D341Med (cell line): Measurements from ENCODE around the gene LCLAT1.

Source experiments
- DNase-seq: peaks from one replicate; pipeline ENCODE4 v3.0.0; 2012; ENCODE audit warnings: low spot score

The LCLAT1 gene

DNA sequence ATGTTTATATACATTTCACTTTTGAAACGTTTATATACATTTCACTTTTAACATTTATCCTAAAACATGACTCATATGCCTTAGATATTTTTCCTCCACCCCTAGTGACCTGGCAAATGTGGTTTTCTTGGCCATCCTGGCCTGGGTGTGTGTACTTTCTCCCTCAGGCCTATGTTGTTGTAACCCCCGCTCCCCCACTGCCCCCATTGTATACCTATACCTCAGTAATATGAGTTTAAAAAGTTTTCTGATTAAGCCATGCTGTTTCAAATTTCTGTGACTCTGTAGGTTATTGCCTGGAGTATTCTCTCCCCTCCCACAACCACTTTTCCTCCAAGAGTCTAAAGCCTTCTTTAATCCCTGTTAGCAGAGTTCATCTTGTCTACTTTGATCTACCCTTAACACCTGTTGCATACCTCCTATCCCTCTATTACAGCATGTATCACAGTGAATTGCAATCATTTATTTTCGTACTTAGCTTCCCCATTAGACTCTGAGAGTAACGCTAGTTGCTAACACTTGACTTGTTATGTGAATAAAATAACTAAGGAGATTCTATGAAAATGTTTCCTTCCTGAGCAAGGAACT is 67.9 kb downstream of the LCLAT1 start:
- DNase-seq, result no peak

DNA sequence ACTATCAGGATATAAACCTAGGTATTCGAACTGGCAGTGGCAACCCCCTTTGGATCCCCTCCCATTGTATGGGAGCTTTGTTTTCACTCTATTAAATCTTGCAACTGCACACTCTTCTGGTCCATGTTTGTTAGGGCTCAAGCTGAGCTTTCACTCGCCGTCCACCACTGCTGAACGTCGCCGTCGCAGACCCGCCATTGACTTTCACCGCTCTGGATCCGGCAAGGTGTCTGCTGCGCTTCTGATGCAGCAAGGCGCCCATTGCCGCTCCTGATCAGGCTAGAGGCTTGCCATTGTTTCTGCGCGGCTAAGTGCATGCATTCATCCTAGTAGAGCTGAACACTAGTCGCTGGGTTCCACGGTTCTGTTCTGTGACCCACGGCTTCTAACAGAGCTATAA is 69.1 kb downstream of the LCLAT1 start:
- no peak for DNase-seq

DNA sequence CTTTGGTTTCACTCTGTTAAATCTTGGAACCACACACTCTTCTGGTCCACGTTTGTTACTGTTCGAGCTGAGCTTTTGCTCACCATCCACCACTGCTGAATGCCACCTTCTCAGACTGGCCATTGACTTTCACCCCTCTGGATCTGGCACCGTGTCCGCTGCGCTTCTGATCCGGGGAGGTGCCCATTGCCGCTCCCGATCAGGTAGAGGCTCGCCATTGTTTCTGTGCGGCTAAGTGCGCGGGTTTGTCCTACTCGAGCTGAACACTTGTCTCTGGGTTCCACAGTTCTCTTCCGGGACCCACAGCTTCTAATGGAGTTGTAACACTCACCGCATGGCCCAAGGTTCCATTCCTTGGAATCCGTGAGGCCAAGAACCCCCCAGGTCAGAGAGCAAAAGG is 72.8 kb downstream of the LCLAT1 start:
- DNase-seq, result no peak

DNA sequence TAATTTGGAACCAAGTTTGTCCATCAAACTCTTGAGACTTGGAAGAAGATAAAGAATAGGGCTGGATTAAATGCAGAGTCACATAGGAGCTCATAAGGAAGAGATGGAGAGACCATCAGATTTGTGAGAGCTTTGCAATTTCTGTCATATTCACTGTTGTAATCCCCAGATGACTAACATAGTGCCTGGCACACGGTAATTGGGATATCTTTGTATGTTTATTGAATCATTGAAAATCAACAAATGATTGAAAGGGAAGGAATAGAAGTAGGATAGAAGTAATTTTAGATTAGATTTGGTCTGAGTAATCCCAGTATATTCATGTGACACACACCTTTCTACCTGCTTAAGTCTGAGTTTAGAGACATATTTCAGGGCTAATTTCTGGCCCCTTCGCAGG is 75.4 kb downstream of the LCLAT1 start:
- DNase-seq, result no peak

DNA sequence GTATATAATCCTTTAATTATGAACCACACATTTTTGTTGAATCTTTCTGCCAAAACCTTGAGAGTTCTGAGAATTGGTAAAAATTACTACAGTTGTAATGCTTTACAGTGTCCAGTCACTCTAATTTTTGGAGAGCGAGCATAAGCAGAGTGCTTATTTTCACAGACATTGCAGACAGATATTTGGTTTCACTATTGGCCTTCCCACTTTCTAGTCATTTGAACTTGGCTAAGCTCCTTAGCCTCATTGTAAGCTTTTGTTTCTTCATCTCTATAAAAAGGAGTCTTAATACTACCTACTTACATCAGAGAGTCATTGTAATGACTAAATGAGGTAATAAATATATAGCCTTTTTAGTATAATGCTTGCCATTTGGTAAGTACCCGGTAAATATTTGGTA is 80.4 kb downstream of the LCLAT1 start:
- DNase-seq, result no peak

DNA sequence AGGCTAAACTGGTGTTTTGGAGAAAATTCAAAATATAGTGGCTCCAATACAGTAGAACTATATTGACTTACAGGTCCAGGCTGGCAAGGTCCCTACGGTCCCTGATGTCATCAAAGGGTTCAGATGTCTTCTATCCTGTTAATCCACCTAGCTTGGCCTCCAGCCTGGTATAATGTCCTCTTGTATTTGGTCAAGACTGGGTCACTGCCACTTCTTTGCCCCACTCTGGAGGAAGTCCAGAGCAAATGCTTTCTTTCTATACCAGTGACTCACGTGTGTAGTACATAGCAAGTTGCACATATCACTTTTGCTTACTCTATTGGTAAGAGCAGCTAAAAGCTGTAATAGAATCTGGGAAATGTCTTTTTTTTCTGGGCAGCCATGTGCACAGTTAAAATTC is 80.8 kb downstream of the LCLAT1 start:
- no peak for DNase-seq

DNA sequence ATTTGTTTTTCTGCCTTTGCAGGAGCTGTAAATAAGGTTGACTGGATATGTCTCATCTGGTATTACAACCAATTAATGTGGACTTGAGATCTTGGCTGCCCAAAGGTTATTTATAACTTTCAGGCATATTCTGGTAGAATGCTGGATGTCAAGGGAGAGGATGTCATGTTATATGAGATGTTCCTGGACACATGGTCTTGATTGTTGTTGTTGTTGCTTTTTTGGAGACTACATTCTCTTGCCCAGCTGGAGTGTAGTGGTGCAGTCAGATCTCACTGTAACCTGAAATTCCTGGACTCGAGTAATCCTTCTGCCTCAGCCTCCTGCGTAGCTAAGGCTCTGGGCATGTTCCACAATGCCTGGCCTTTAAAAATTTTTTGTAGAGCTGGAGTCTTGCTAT is 83.3 kb downstream of the LCLAT1 start:
- no peak for DNase-seq

DNA sequence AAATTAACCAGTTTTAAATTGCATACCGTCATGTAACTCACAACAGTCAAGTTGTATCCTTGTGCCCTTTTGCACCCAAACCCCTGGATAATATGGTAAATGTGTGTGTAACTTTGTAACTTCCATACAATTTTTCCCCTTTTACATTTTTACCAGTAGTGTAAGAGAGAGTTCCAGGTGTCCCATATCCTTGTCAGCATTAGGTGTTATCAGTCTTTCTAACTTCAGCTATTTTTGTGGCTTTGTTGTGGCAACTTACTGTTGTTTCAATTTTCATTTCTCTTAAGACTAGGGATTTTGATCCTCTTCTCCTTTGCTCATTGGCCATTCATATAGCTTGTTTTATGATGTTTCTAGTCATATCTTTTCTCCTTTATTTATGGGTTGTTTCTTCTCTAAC is 94.6 kb downstream of the LCLAT1 start:
- DNase-seq, result no peak

DNA sequence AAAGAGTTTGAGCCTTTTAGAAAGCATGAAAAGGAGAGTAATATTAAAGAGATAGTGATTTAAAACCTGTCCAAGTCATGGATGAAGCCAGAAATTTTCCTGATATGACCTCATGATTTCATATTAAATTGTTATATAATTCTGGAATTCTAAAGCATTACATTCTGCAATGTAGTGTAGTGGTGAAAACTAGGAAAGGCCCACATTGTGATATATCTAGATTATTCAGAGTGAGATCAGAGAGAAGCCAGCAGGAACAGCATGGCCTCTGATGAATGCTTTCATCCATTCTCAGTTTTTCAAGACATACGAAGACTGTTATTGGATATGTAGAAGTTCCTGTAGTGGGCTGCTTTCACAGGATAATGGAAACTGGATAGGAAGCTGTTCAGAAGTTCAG is 98.8 kb downstream of the LCLAT1 start:
- no peak for DNase-seq

DNA sequence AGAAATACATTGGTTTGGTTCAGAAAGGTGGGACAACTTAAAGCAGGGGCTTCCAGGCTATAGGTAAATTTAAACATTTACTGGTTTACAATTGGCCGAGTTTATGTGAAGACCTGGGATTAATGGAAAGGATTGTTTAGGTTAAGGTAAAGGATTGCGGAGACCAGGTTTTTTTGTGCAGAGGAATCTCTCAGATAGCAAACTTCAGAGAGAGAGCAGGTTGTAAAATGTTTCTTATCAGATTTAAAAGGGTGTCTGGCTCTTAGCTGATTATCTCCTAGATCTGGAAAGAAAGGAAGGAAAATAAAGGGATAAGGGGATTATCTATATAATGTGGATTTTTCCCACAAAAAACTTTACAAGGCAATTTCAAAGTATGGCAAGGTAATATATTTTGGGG is 101.3 kb downstream of the LCLAT1 start:
- DNase-seq, result no peak

DNA sequence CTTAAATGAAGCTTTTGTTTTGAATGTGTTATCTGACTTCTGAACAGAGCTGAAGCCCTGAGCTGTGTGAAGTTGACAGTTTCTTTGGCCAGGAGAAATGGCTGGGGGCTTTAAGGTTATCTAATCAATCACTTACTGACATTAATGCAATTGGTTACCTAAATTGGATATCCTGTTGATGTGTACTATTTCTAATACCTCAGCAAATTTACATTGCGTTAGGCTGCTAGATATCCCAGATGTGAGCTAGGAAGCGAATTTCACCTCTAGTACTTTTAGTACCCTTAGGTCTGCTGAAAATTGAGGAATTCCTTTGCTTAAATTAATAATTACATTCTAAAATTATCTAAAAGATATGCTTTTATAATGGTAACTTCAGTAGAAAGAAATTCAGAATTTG is 102.0 kb downstream of the LCLAT1 start:
- DNase-seq, result no peak

DNA sequence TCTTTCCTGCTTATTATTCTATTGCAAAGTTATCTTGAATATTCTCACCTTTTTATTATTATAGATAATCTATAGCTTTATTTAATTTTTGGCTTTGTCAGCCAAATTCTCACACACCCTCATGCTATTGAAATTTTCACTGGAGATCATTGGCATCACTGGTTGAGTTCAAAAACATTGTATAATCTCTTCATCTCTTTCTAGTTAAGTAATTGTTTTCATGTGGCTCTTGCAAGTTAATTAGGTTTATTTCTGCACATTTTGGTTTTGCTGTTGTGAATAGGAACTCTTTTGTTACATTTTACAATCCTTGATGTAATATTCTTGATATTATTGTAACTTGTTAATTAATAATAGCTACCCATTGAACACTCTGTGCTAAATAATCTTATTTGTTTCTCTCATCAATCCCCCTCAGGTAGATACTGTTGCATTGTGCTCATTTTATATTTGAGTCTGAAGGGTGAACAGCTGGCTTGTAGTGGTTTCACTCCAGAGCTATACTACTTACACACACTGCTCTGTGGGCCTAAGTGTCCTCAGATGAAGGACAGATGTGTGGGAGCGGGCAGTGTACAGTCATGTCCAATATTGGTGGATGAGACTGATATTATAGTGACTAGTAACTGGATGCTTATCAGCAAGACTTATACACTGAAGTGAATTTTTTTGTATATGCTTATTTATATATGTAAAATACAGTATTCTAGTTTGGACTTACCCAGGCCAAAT is 112.7 kb downstream of the LCLAT1 start:
- no peak for DNase-seq

DNA sequence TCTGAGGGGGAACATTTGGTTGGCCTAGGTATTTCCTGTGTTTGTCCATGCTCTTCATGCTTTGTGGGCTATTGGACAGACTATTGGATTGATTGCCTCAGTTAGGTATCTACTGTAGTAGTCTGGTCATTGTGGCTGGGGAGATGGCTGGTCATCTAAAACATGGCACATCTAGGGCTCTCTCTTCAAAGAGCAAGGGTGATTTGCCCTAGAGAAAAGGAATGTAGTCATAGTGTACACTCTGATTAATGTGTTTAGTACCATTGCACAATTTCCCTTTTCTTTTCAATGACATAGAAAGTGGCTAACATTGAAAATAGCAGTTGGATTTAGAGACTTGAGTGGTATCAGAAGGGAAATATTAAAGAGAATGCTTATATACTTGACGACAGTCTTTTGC is 114.3 kb downstream of the LCLAT1 start:
- DNase-seq, result no peak

DNA sequence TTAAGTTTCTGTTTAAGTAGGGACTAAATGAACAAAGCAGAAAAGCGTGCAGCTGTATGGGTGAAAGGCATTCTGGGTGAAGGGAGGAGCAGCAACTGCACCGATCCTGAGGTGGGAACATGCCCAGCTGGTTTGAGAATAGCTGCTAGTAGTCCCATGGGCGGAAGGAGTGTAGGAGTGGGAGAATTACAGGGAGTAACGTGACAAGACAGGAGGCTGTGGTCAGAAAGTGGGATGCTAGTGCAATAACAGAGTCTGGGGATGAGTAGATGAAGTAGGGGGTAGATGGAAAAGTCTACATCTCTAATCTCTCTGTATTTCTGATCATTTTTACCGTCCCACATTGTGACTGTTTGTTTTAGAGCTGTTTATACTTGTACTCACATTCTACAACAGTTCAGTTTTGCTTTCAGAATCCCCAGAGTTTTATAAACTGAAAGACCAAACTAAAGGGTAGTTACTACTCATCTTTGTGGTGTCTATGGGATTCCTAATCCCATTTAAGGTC is 118.9 kb downstream of the LCLAT1 start:
- no peak for DNase-seq

DNA sequence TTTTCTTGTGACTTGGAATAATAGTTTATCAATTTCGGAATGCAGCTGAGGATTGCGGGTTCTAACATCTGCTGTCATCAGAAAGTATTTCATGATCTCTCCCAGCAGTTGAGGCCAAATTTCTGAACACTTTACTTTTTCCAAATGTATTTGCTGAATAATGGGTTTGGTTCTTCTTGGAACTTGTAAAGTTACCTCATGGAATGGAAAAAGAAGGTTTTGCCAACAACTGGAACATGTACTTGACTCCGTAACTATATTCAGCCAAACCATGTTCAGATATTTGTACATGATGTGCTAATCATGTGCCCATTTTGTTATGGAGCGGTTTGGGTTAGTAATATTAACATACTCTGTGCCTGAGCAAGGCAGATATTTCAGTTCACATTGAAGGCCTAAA is 119.6 kb downstream of the LCLAT1 start:
- DNase-seq, result no peak

DNA sequence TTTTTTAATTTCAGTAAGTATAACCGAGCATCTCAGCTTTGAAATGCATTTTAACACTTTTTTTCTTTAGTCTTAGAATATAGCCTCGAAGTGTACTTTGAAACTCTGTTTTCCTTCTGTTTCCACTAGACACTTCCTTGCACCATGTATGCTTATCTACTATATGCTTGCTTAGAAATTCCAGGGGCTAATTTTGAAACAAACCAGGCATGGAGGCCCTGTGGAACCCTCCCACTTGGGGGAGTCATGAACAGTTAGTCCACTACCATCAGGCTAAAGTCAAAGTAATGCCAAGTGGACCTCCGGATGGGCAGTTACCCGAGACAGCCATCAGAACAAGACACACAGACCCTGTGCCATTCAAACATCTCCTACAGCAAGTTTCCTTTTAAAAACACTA is 120.3 kb downstream of the LCLAT1 start:
- no peak for DNase-seq

DNA sequence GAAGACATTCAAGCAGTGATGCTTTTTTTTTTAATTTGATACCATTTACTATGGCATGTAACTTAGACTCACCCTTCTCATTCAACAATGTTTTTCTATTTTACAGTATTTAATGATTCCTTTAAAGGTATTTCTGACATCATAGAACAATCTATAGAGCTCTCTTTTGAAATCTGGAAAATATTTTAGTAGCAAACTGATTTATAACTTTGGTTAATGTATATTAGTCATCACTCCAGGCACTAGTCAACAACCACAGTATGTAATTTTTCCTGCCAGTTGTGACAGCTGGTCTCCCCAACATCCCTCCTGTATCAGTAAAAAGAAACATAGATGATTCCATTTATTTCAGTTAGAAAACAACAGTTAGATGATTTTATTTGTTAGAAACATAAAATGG is 122.9 kb downstream of the LCLAT1 start:
- no peak for DNase-seq

DNA sequence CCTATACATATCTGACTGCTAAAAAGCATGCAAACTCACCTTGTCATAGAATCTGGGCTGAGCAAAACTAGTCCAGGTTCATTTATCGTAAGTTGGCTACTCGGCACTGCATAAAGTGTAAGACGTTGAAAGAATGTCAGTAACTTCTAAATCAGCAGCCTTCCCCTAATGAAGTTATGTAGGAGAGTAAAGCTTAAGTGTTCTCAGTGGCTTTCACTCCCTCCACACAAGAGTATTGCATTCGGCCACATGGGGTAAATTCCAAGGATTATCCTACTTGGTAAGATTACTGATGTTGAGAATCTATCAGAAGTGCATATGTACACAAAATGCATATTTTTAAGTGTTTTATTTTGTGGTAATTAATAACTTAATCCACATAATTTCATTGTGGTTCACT is 130.1 kb downstream of the LCLAT1 start:
- no peak for DNase-seq

DNA sequence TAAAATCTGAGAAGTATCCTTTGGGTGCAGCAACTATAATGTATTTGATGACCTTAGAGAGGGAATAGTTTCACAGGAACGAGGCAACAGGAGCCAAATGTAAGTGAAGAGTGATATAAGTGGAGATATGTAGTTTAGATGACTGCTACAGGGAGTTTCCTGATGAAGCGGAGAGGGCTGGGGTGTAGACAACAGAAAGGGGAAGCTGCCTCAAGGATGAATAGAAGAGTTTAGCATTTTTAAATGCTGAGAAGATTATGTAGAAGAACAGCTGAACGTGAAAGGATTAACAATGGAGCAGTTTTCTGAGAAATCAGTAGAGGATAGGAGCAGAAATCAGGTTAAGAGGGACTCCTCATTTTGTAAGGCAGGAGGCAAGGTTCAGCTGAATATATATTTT is 133.3 kb downstream of the LCLAT1 start:
- DNase-seq, result no peak

DNA sequence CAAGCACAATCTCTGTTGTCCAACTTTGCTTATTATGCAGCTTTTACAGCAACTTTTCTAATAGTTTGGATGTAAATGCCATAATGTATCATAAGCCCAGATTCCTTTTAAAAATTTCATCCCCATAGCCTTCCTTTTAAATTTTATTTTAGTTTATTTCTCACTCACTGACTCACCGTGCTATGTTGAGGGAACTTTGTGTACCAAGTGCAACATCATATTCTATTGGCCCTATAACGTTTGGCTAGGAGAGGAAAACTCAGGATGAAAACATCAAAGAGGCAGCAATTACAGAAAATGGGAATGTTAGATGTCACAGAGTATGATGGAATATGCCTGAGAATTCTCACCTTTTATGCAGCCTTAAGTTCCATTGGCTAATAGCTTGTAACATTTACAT is 135.5 kb downstream of the LCLAT1 start:
- DNase-seq, result no peak

DNA sequence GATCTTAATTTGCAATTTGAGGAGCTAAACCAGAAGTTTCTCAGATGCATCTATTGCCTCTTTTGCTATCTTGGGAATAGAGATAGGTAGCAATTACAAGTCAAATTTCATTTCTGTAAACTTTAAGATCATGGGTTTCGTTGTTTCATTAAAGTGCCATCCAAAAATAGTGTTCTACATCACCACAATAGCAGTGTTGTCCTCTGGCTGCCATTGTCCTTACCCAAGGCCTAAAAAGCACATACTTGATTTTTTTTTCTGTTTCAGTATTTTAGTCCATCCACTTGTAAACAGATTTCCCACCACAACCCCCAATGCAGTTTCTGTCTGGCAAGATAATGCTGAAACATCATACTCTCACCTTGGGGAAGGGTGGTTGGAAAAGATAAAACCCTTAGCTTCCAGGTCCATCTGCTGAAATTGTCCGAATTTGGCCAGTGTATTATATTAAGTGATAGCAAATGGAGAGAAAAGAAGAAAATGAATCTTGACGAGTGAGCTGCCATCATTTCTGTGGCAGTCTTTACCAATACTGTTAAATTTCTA is 136.2 kb downstream of the LCLAT1 start:
- no peak for DNase-seq

DNA sequence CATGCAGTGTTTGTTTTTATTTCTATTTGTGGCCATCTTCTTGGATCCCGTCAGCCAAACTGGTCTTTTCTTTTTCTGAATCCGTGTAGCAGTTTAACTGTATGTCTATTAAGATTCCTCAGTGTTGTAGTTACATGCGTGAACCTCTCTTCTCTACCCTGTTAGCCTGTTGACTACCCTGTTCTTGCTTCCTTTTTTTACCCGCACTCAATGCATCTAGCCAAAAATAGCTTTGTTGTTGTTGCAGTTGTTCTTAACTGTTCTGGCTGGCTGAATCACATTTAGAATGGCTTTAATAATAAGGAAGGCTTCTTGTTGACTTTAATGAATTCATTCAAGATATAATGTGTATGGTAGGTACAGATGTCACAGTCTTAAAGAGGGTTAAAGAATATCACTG is 137.1 kb downstream of the LCLAT1 start:
- DNase-seq, result no peak

DNA sequence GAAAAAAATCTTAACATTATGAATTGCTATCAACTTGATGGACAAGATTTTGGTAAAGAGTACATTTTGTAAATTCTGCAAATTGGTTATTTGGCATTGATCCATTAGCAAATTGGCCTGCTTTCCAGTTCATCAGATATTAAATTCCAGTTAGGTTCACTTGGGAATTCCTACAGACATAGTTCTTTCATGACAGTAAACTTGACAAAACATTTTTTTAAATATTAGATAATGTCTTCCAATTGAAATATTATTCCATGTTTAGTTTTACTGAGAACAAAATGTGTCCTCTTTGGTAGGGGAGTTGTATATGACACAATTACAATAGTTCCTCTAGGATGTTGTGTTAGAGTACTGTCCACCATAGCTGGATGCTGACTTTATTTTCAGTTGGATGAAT is 141.9 kb downstream of the LCLAT1 start:
- no peak for DNase-seq

DNA sequence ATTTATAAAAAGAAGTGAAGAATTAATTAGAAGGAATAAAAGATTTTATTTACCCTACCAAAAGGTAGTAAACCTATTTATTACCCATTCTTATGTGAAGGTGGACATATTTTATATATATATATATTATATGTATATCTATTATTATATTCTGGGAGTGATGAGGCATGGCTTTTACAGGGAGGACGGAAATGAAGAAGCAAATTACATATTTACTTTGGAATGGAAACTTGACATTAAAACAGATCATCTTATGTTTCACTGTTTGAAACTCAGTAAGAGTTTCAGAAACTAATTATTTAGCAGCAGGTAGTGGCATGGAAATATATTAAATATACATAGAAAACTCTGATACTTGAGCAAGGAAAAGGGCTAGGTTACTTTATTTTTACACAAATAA is 143.4 kb downstream of the LCLAT1 start:
- DNase-seq, result no peak
